Raji (cell line): ENCODE results near the gene LANCL2.

ENCODE experiments used
- POLR2A ChIP-seq: IDR thresholded peaks from 2 replicates; pipeline ENCODE4 v1.6.1; 2011; ENCODE audit warnings: low read depth, low read length, control low read depth; ENCODE audit not compliant: insufficient read depth

LANCL2 gene

GRCh38 chr7:55437375-55437774 lies 72.2 kb downstream of the LANCL2 start:
- no peak for TF ChIP-seq POLR2A

- TF ChIP-seq POLR2A: no peak
These were observed 73.1 kb downstream of the LANCL2 start for GRCh38 chr7:55438085-55438756.

GRCh38 chr7:55438757-55439525 lies 73.8 kb downstream of the LANCL2 start:
- no peak for TF ChIP-seq POLR2A

- no peak for TF ChIP-seq POLR2A
These were observed 74.5 kb downstream of the LANCL2 start for GRCh38 chr7:55439627-55440026.

- no peak for TF ChIP-seq POLR2A
These were observed 75.0 kb downstream of the LANCL2 start for GRCh38 chr7:55440040-55440690.

GRCh38 chr7:55441002-55441401 lies 75.9 kb downstream of the LANCL2 start:
- no peak for TF ChIP-seq POLR2A

GRCh38 chr7:55441774-55442522 lies 76.8 kb downstream of the LANCL2 start:
- TF ChIP-seq POLR2A: no peak

GRCh38 chr7:55444786-55445185 lies 79.6 kb downstream of the LANCL2 start:
- no peak for TF ChIP-seq POLR2A

GRCh38 chr7:55448526-55448925 lies 83.4 kb downstream of the LANCL2 start:
- no peak for TF ChIP-seq POLR2A

- no peak for TF ChIP-seq POLR2A
These were observed 84.3 kb downstream of the LANCL2 start for GRCh38 chr7:55449205-55449991.

- TF ChIP-seq POLR2A: no peak
These were observed 84.9 kb downstream of the LANCL2 start for GRCh38 chr7:55449992-55450535.

- no peak for TF ChIP-seq POLR2A
These were observed 87.8 kb downstream of the LANCL2 start for GRCh38 chr7:55452971-55453370.

GRCh38 chr7:55457801-55458200 lies 92.7 kb downstream of the LANCL2 start:
- TF ChIP-seq POLR2A: no peak

GRCh38 chr7:55458351-55458750 lies 93.2 kb downstream of the LANCL2 start:
- no peak for TF ChIP-seq POLR2A

- no peak for TF ChIP-seq POLR2A
These were observed 98.6 kb downstream of the LANCL2 start for GRCh38 chr7:55463686-55464262.

GRCh38 chr7:55464422-55464821 lies 99.3 kb downstream of the LANCL2 start:
- no peak for TF ChIP-seq POLR2A
